ENCODE data around the gene GRID2. TPM values are rescaled to one million over a fixed set of nuclear protein-coding genes. Genes with fewer than 3 reads are reported as not detected.

Gene GRID2
- total RNA-seq, 1 donor from 2014 or later = 1.3 TPM

GRCh38 chr4:93065790-93066189 lies 762.0 kb downstream of the GRID2 start:
- TF ChIP-seq, protein P1, sequence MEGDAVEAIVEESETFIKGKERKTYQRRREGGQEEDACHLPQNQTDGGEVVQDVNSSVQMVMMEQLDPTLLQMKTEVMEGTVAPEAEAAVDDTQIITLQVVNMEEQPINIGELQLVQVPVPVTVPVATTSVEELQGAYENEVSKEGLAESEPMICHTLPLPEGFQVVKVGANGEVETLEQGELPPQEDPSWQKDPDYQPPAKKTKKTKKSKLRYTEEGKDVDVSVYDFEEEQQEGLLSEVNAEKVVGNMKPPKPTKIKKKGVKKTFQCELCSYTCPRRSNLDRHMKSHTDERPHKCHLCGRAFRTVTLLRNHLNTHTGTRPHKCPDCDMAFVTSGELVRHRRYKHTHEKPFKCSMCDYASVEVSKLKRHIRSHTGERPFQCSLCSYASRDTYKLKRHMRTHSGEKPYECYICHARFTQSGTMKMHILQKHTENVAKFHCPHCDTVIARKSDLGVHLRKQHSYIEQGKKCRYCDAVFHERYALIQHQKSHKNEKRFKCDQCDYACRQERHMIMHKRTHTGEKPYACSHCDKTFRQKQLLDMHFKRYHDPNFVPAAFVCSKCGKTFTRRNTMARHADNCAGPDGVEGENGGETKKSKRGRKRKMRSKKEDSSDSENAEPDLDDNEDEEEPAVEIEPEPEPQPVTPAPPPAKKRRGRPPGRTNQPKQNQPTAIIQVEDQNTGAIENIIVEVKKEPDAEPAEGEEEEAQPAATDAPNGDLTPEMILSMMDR (conservative IDR thresholded peaks at IDR 0.05) = no peak
- no peak overlapping the region for H3K27ac Mint-ChIP-seq (ENCODE audit: unreplicated experiment)
- H3K9me3 Mint-ChIP-seq = no peaks in the 10 kb centered on the region

GRCh38 chr4:93066749-93067148 lies 763.0 kb downstream of the GRID2 start:
- H3K36me3 Mint-ChIP-seq (ENCODE audit: low read depth) = no peaks in the 10 kb centered on the region
- no peaks in the 10 kb centered on the region for H3K4me1 Mint-ChIP-seq
- DNase-seq (ENCODE audit: low read depth, low spot score) = no peak
- TF ChIP-seq, protein P1 (conservative IDR thresholded peaks at IDR 0.05) = no peak
- H3K27ac Mint-ChIP-seq (ENCODE audit: unreplicated experiment) = no peak overlapping the region
- H3K27me3 Mint-ChIP-seq (ENCODE audit: low read depth) = no peaks in the 10 kb centered on the region
- no peaks in the 10 kb centered on the region for H3K9me3 Mint-ChIP-seq
- H3K4me3 Mint-ChIP-seq = no peak overlapping the region

More at GRCh38 chr4:93065790-93066189, 762.0 kb downstream of the GRID2 start:
- Mint-ChIP-seq H3K36me3 (ENCODE audit: low read depth) (no peaks in the 10 kb centered on the region), H3K4me1 (no peaks in the 10 kb centered on the region), H3K27me3 (ENCODE audit: low read depth) (no peaks in the 10 kb centered on the region), H3K4me3 (no peak overlapping the region)
- no peak for DNase-seq (ENCODE audit: low read depth, low spot score)

GRCh38 chr4:93072292-93072691 lies 768.5 kb downstream of the GRID2 start:
- no peaks in the 10 kb centered on the region for H3K4me1 Mint-ChIP-seq
- DNase-seq (ENCODE audit: low read depth, low spot score) = no peak
- TF ChIP-seq, protein P1 (conservative IDR thresholded peaks at IDR 0.05) = no peak
- H3K36me3 Mint-ChIP-seq (ENCODE audit: low read depth) = no peaks in the 10 kb centered on the region
- H3K9me3 Mint-ChIP-seq = no peaks in the 10 kb centered on the region
- H3K27ac Mint-ChIP-seq (ENCODE audit: unreplicated experiment) = no peak overlapping the region
- H3K27me3 Mint-ChIP-seq (ENCODE audit: low read depth) = no peaks in the 10 kb centered on the region
- no peak overlapping the region for H3K4me3 Mint-ChIP-seq

GRCh38 chr4:93080316-93080715 lies 776.5 kb downstream of the GRID2 start:
- no peaks in the 10 kb centered on the region for H3K36me3 Mint-ChIP-seq (ENCODE audit: low read depth)
- TF ChIP-seq, protein P1 (conservative IDR thresholded peaks at IDR 0.05) = no peak
- no peak overlapping the region for H3K27ac Mint-ChIP-seq (ENCODE audit: unreplicated experiment)
- no peak for DNase-seq (ENCODE audit: low read depth, low spot score)
- H3K4me1 Mint-ChIP-seq = peaks cover 4% of the 10 kb centered on the region
- no peak overlapping the region for H3K4me3 Mint-ChIP-seq
- H3K9me3 Mint-ChIP-seq = peaks cover 4% of the 10 kb centered on the region
- H3K27me3 Mint-ChIP-seq (ENCODE audit: low read depth) = no peaks in the 10 kb centered on the region

DNA sequence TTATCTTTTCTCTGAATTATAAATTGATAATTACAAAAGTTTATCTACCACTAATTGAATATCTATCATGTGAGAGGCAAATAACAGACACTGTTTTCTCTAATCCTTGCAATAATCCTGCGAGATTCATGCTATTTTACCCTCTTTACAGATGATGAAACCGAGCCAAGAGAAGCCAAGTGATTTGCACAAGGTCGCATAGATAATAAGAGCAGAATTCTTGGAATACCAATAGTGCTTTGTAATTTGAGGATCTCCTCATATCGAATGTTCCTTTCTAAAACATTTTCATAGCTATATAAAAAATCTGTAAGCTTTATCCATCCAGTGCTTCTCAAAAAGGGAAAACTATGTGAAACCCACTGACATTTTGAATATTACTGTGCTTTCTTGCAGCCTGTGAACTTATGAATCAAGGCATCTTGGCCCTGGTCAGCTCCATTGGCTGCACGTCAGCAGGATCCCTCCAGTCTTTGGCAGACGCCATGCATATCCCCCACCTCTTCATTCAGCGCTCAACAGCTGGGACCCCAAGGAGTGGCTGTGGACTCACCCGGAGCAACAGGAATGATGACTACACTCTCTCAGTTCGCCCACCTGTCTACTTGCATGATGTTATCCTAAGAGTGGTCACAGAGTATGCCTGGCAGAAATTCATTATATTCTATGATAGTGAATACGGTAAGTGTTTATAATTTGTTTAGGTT lies 781.0 kb downstream of the GRID2 start:
- DNase-seq (ENCODE audit: low read depth, low spot score) = no peak
- Mint-ChIP-seq H3K4me3 (no peak overlapping the region), H3K27me3 (ENCODE audit: low read depth) (no peaks in the 10 kb centered on the region), H3K9me3 (no peaks in the 10 kb centered on the region), H3K27ac (ENCODE audit: unreplicated experiment) (no peak overlapping the region), H3K36me3 (ENCODE audit: low read depth) (no peaks in the 10 kb centered on the region), H3K4me1 (peaks cover 4% of the 10 kb centered on the region)
- TF ChIP-seq, protein P1 (conservative IDR thresholded peaks at IDR 0.05) = no peak

Measured in neural crest cell (in vitro differentiated cells).